Islet precursor cell (in vitro differentiated cells): ENCODE results near the gene ACO1.
A peak's percentile ranks its signal among the peaks of the same experiment; 100 is the strongest.

Experiments used
- DNase-seq: peaks from one replicate; pipeline ENCODE4 v3.0.0-alpha.2; 2018

Gene ACO1

GRCh38 chr9:32384002-32384363 is 460 bp upstream of the ACO1 start:
- no peak for DNase-seq

GRCh38 chr9:32385152-32385884 is 875 bp downstream of the ACO1 start:
- no peak for DNase-seq

GRCh38 chr9:32385885-32386283 is 1.4 kb downstream of the ACO1 start:
- no peak for DNase-seq

- no peak for DNase-seq
Observed at GRCh38 chr9:32387256-32387655, 2.8 kb downstream of the ACO1 start.

GRCh38 chr9:32389365-32389764 is 4.9 kb downstream of the ACO1 start:
- DNase-seq, result no peak

- DNase-seq, result no peak
Observed at GRCh38 chr9:32393911-32394310, 9.5 kb downstream of the ACO1 start.

GRCh38 chr9:32394381-32395049 is 10.1 kb downstream of the ACO1 start:
- no peak for DNase-seq

- DNase-seq, result no peak
Observed at GRCh38 chr9:32395510-32396216, 11.2 kb downstream of the ACO1 start.

- no peak for DNase-seq
Observed at GRCh38 chr9:32398207-32398606, 13.8 kb downstream of the ACO1 start.

GRCh38 chr9:32399110-32399815 is 14.8 kb downstream of the ACO1 start:
- DNase-seq, result no peak

GRCh38 chr9:32401488-32401887 is 17.0 kb downstream of the ACO1 start:
- DNase-seq, result no peak

GRCh38 chr9:32403567-32404260 is 19.3 kb downstream of the ACO1 start:
- peak; percentile 58 for DNase-seq

GRCh38 chr9:32404402-32404801 is 20.0 kb downstream of the ACO1 start:
- DNase-seq, result no peak

- no peak for DNase-seq
Observed at GRCh38 chr9:32404856-32405255, 20.4 kb downstream of the ACO1 start.

GRCh38 chr9:32405506-32405905 is 21.1 kb downstream of the ACO1 start:
- DNase-seq, result no peak

GRCh38 chr9:32406046-32406445 is 21.6 kb downstream of the ACO1 start:
- no peak for DNase-seq

GRCh38 chr9:32411753-32412152 is 27.3 kb downstream of the ACO1 start:
- DNase-seq, result no peak

- no peak for DNase-seq
Observed at GRCh38 chr9:32412440-32412839, 28.0 kb downstream of the ACO1 start.

- DNase-seq, result no peak
Observed at GRCh38 chr9:32413424-32413823, 29.0 kb downstream of the ACO1 start.

- no peak for DNase-seq
Observed at GRCh38 chr9:32414856-32415255, 30.4 kb downstream of the ACO1 start.

- DNase-seq, result no peak
Observed at GRCh38 chr9:32419921-32420320, 35.5 kb downstream of the ACO1 start.

GRCh38 chr9:32422237-32422806 is 37.9 kb downstream of the ACO1 start:
- no peak for DNase-seq

- DNase-seq, result no peak
Observed at GRCh38 chr9:32423371-32423770, 38.9 kb downstream of the ACO1 start.
